NT2/D1 (cell line): ENCODE results near the gene BIRC6.
"Not testable (repeated sequence)": the region's sequence is repeated elsewhere in the genome, so short reads cannot be mapped to it uniquely, and the experiment has no call there.

Experiments
- DNase-seq: peaks from one replicate; pipeline ENCODE4 v3.0.0-alpha.2; 2011; ENCODE audit warnings: low read depth, low spot score
- H3K27me3 ChIP-seq: 2 replicates; pipeline ENCODE4 v1.6.0; 2011; ENCODE audit warnings: mild to moderate bottlenecking; ENCODE audit not compliant: insufficient read length, insufficient read depth
- H3K36me3 ChIP-seq: 2 replicates; pipeline ENCODE4 v1.6.1; 2011; ENCODE audit warnings: mild to moderate bottlenecking, low read length, mixed read lengths; ENCODE audit not compliant: insufficient read depth, insufficient read length
- H3K4me1 ChIP-seq: 2 replicates; pipeline ENCODE4 v1.5.1; 2011; ENCODE audit not compliant: insufficient read depth, insufficient read length
- H3K4me3 ChIP-seq: 2 replicates; pipeline ENCODE4 v1.5.1; 2011; ENCODE audit warnings: low read depth; ENCODE audit not compliant: insufficient read length
- H3K9ac ChIP-seq: 2 replicates; pipeline ENCODE4 v1.6.0; 2011; ENCODE audit warnings: low read depth; ENCODE audit not compliant: insufficient read length
- H3K9me3 ChIP-seq: 2 replicates; pipeline ENCODE4 v1.5.1; 2011; ENCODE audit warnings: mild to moderate bottlenecking, low read length; ENCODE audit not compliant: insufficient read depth
- SUZ12 ChIP-seq: IDR thresholded peaks from 2 replicates; pipeline ENCODE4 v1.6.1; 2011; ENCODE audit not compliant: insufficient read length, insufficient read depth; ENCODE audit errors: extremely low read depth
- YY1 ChIP-seq: IDR thresholded peaks from 2 replicates; pipeline ENCODE4 v1.6.1; 2011; ENCODE audit not compliant: insufficient read length, insufficient read depth
- ZNF274 ChIP-seq: IDR thresholded peaks from 2 replicates; pipeline ENCODE4 v1.6.1; 2011; ENCODE audit warnings: mild to moderate bottlenecking, low read depth, low read length

BIRC6 gene

DNA sequence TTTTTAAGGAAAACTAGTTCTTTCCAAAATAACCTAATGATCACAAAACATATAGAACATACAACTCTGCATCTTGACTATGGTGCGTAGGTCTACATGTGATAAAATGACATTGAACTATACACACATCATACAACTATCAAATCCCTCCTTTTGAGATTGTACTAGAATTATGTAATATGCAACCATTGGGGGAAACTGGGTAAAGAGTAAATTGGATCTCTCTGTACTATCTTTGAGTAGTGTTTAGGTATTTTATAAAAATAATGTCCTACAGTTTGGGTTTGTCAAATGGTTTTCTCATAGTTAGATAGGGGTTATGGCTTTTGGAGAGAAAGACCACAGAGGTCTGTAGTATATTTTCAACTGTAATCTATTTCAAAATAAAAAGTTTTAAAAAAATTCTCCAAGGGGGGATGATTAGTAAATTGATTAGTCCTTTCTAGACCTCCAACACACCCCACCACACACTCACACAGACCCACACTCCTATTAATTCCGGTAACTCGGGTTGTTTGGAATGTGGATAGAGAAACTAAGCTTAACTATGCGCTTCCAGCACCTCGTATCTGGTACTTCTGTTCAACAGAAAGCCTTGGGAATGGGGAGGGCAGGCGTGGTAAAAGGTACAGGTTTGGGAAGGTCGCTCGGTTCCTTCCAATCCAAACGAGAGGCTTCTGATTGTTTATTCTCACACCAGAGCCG lies 695 bp upstream of the BIRC6 start:
- no peaks in the 10 kb centered on the region for H3K9me3 ChIP-seq
- peak overlapping the region; percentile 97 for H3K4me3 ChIP-seq
- H3K27me3 ChIP-seq = no peaks in the 10 kb centered on the region
- H3K9ac ChIP-seq = peak overlapping the region; percentile 96
- DNase-seq = no peak
- peaks cover 19% of the 10 kb centered on the region for H3K36me3 ChIP-seq
- TF ChIP-seq ZNF274 = no peak
- no peak for TF ChIP-seq SUZ12
- no peak for TF ChIP-seq YY1
- no peaks in the 10 kb centered on the region for H3K4me1 ChIP-seq

GRCh38 chr2:32357318-32358110 lies 691 bp downstream of the BIRC6 start:
- peak; percentile 15 for DNase-seq

DNA sequence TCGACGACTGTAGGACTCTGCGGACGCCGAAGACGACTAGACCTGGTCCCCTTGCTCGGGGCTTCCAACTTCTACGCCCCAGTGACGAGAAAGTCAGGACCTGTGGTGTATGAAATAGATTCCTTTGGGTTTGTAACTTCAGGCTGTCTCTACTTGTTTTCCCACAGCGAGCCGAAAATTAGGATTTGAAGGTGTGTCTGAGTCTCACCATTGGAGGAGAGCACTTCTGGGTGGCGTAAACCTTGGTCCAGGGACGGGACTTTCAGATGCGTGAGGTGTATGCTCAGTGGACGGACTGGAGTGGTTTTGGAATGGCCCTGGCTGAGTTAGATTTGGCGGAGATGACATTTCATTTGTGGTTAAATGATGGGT lies 1.3 kb downstream of the BIRC6 start:
- DNase-seq = no peak
- peak overlapping the region; percentile 68 for H3K9ac ChIP-seq
- H3K36me3 ChIP-seq = peaks cover 24% of the 10 kb centered on the region
- TF ChIP-seq YY1 (no peak), ZNF274 (no peak), SUZ12 (no peak)
- H3K27me3 ChIP-seq = no peaks in the 10 kb centered on the region
- H3K9me3 ChIP-seq = no peaks in the 10 kb centered on the region
- peak overlapping the region; percentile 97 for H3K4me3 ChIP-seq
- H3K4me1 ChIP-seq = no peaks in the 10 kb centered on the region

More at GRCh38 chr2:32357318-32358110, 691 bp downstream of the BIRC6 start:
- H3K36me3 ChIP-seq = peaks cover 24% of the 10 kb centered on the region
- TF ChIP-seq YY1 = no peak
- TF ChIP-seq ZNF274 = no peak
- TF ChIP-seq SUZ12 = no peak
- no peaks in the 10 kb centered on the region for H3K27me3 ChIP-seq
- H3K4me1 ChIP-seq = no peaks in the 10 kb centered on the region
- H3K9me3 ChIP-seq = no peaks in the 10 kb centered on the region
- H3K4me3 ChIP-seq = peak overlapping the region; percentile 97
- H3K9ac ChIP-seq = peak overlapping the region; percentile 96

- no peaks in the 10 kb centered on the region for H3K27me3 ChIP-seq
- TF ChIP-seq ZNF274 (no peak), YY1 (no peak), SUZ12 (no peak)
- no peaks in the 10 kb centered on the region for H3K4me1 ChIP-seq
- no peaks in the 10 kb centered on the region for H3K9me3 ChIP-seq
- H3K36me3 ChIP-seq = peaks cover 24% of the 10 kb centered on the region
- no peak overlapping the region for H3K9ac ChIP-seq
- no peak overlapping the region for H3K4me3 ChIP-seq
- no peak for DNase-seq
Observed at GRCh38 chr2:32360416-32360815, 3.6 kb downstream of the BIRC6 start.

GRCh38 chr2:32362997-32363396 lies 6.2 kb downstream of the BIRC6 start:
- H3K9ac ChIP-seq, DNase-seq, H3K4me3 ChIP-seq, H3K4me1 ChIP-seq, H3K27me3 ChIP-seq, H3K9me3 ChIP-seq: not testable (repeated sequence)
- peaks cover 24% of the 10 kb centered on the region for H3K36me3 ChIP-seq

GRCh38 chr2:32363597-32363996 lies 6.8 kb downstream of the BIRC6 start:
- Histone ChIP-seq H3K9ac (no peak overlapping the region), H3K9me3 (no peaks in the 10 kb centered on the region), H3K27me3 (no peaks in the 10 kb centered on the region), H3K4me3 (no peak overlapping the region), H3K4me1 (no peaks in the 10 kb centered on the region), H3K36me3 (peaks cover 19% of the 10 kb centered on the region)
- no peak for TF ChIP-seq ZNF274
- TF ChIP-seq SUZ12 = no peak
- TF ChIP-seq YY1 = no peak
- DNase-seq = no peak

GRCh38 chr2:32364290-32364689 lies 7.5 kb downstream of the BIRC6 start:
- not testable (repeated sequence) for H3K4me3 ChIP-seq, H3K4me1 ChIP-seq, H3K27me3 ChIP-seq, DNase-seq, H3K9me3 ChIP-seq, H3K9ac ChIP-seq
- H3K36me3 ChIP-seq = peaks cover 12% of the 10 kb centered on the region

DNA sequence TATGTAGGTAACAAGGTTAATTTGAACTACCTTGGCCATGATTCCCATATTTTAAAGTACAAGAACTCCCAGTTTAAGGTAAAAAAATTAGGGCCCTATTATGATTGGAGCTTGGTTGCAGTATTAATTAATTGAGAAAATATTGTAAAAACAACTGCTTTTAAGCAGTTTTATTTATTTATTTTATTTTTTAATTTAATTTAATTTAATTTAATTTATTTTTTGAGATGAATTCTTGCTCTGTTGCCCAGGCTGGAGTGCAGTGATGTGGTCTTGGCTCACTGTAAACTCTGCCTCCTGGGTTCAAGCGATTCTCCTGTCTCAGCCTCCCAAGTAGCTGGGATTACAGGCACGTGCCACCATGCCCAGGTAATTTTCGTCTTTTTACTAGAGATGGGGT lies 8.9 kb downstream of the BIRC6 start:
- H3K4me3 ChIP-seq, H3K36me3 ChIP-seq, DNase-seq, H3K4me1 ChIP-seq, H3K27me3 ChIP-seq, H3K9me3 ChIP-seq, H3K9ac ChIP-seq: not testable (repeated sequence)
